HEK293 (cell line): ENCODE measurements around the gene LASP1.

Experiments used
- BCL11B ChIP-seq: fragments of 450-650 bp; formaldehyde crosslinking; IDR thresholded peaks from 2 replicates; pipeline ENCODE4 v1.5.1; 2016; ENCODE audit warnings: low read depth, missing biosample characterization, missing genetic modification characterization
- CTCF ChIP-seq: fragments of 450-650 bp; formaldehyde crosslinking; IDR thresholded peaks from 2 replicates; pipeline ENCODE4 v1.5.1; 2016; ENCODE audit warnings: missing biosample characterization, missing genetic modification characterization
- ELK4 ChIP-seq: IDR thresholded peaks from 2 replicates; pipeline ENCODE4 v1.6.1; 2011; ENCODE audit warnings: mild to moderate bottlenecking, low read depth, low read length, borderline replicate concordance
- KLF1 ChIP-seq: fragments of 450-650 bp; formaldehyde crosslinking; IDR thresholded peaks from 2 replicates; pipeline ENCODE4 v1.5.1; 2016; ENCODE audit warnings: missing biosample characterization, missing genetic modification characterization
- RBAK ChIP-seq: fragments of 450-650 bp; formaldehyde crosslinking; IDR thresholded peaks from 2 replicates; pipeline ENCODE4 v1.5.1; 2016; ENCODE audit warnings: missing biosample characterization, missing genetic modification characterization
- SALL2 ChIP-seq: fragments of 450-650 bp; formaldehyde crosslinking; IDR thresholded peaks from 2 replicates; pipeline ENCODE4 v1.5.0; 2017; ENCODE audit warnings: missing biosample characterization, mild to moderate bottlenecking, missing genetic modification characterization, borderline replicate concordance
- TRIM28 ChIP-seq: IDR thresholded peaks from 2 replicates; pipeline ENCODE4 v1.6.1; 2011; ENCODE audit warnings: low read length, control low read depth, borderline replicate concordance
- ZFP41 ChIP-seq: fragments of 450-650 bp; formaldehyde crosslinking; IDR thresholded peaks from 2 replicates; pipeline ENCODE4 v1.5.1; 2016; ENCODE audit warnings: missing biosample characterization, missing genetic modification characterization, borderline replicate concordance
- ZNF114 ChIP-seq: fragments of 450-650 bp; formaldehyde crosslinking; IDR thresholded peaks from 2 replicates; pipeline ENCODE4 v1.5.0; 2017; ENCODE audit warnings: missing biosample characterization, missing genetic modification characterization
- ZNF138 ChIP-seq: fragments of 450-650 bp; formaldehyde crosslinking; IDR thresholded peaks from 2 replicates; pipeline ENCODE4 v1.5.1; 2016; ENCODE audit warnings: missing biosample characterization, missing genetic modification characterization, borderline replicate concordance
- ZNF146 ChIP-seq: fragments of 450-650 bp; formaldehyde crosslinking; IDR thresholded peaks from 2 replicates; pipeline ENCODE4 v1.5.1; 2016; ENCODE audit warnings: missing biosample characterization, missing genetic modification characterization
- ZNF155 ChIP-seq: fragments of 450-650 bp; formaldehyde crosslinking; IDR thresholded peaks from 2 replicates; pipeline ENCODE4 v1.5.1; 2016; ENCODE audit warnings: missing biosample characterization, missing genetic modification characterization
- ZNF184 ChIP-seq: fragments of 450-650 bp; IDR thresholded peaks from 2 replicates; pipeline ENCODE4 v1.5.1; 2018; ENCODE audit warnings: missing biosample characterization, mild to moderate bottlenecking, missing genetic modification characterization
- ZNF202 ChIP-seq: fragments of 450-650 bp; formaldehyde crosslinking; IDR thresholded peaks from 2 replicates; pipeline ENCODE4 v1.5.1; 2016; ENCODE audit warnings: missing biosample characterization, missing genetic modification characterization, borderline replicate concordance
- ZNF211 ChIP-seq: fragments of 450-650 bp; formaldehyde crosslinking; IDR thresholded peaks from 2 replicates; pipeline ENCODE4 v1.5.1; 2016; ENCODE audit warnings: low read depth, missing biosample characterization, missing genetic modification characterization
- ZNF223 ChIP-seq: fragments of 450-650 bp; formaldehyde crosslinking; IDR thresholded peaks from 2 replicates; pipeline ENCODE4 v1.5.1; 2016; ENCODE audit warnings: missing biosample characterization, missing genetic modification characterization
- ZNF311 ChIP-seq: fragments of 450-650 bp; formaldehyde crosslinking; IDR thresholded peaks from 2 replicates; pipeline ENCODE4 v1.5.1; 2017; ENCODE audit warnings: missing biosample characterization, missing genetic modification characterization, borderline replicate concordance
- ZNF324 ChIP-seq: fragments of 450-650 bp; formaldehyde crosslinking; IDR thresholded peaks from 2 replicates; pipeline ENCODE4 v1.5.1; 2016; ENCODE audit warnings: missing biosample characterization, missing genetic modification characterization
- ZNF416 ChIP-seq: fragments of 450-650 bp; formaldehyde crosslinking; IDR thresholded peaks from 2 replicates; pipeline ENCODE4 v1.5.1; 2016; ENCODE audit warnings: missing biosample characterization, missing genetic modification characterization
- ZNF423 ChIP-seq: fragments of 450-650 bp; formaldehyde crosslinking; IDR thresholded peaks from 2 replicates; pipeline ENCODE4 v1.5.1; 2016; ENCODE audit warnings: missing biosample characterization, missing genetic modification characterization
- ZNF514 ChIP-seq: fragments of 450-650 bp; formaldehyde crosslinking; IDR thresholded peaks from 2 replicates; pipeline ENCODE4 v1.5.1; 2016; ENCODE audit warnings: missing biosample characterization, missing genetic modification characterization
- ZNF544 ChIP-seq: fragments of 450-650 bp; formaldehyde crosslinking; IDR thresholded peaks from 2 replicates; pipeline ENCODE4 v1.5.0; 2017; ENCODE audit warnings: missing biosample characterization, missing genetic modification characterization
- ZNF621 ChIP-seq: fragments of 450-650 bp; formaldehyde crosslinking; IDR thresholded peaks from 2 replicates; pipeline ENCODE4 v1.5.1; 2017; ENCODE audit warnings: missing biosample characterization, missing genetic modification characterization
- ZNF629 ChIP-seq: fragments of 450-650 bp; formaldehyde crosslinking; IDR thresholded peaks from 2 replicates; pipeline ENCODE4 v1.5.1; 2017; ENCODE audit warnings: missing biosample characterization, missing genetic modification characterization
- ZNF670 ChIP-seq: fragments of 450-650 bp; formaldehyde crosslinking; IDR thresholded peaks from 2 replicates; pipeline ENCODE4 v1.5.1; 2016; ENCODE audit warnings: missing biosample characterization, missing genetic modification characterization, low read depth
- ZNF677 ChIP-seq: fragments of 450-650 bp; IDR thresholded peaks from 2 replicates; pipeline ENCODE4 v1.5.0; 2018; ENCODE audit warnings: missing biosample characterization, mild to moderate bottlenecking, missing genetic modification characterization, moderate library complexity
- ZNF785 ChIP-seq: fragments of 450-650 bp; formaldehyde crosslinking; IDR thresholded peaks from 2 replicates; pipeline ENCODE4 v1.5.1; 2016; ENCODE audit warnings: missing biosample characterization, missing genetic modification characterization
- ZNF830 ChIP-seq: fragments of 450-650 bp; IDR thresholded peaks from 2 replicates; pipeline ENCODE4 v1.5.0; 2018; ENCODE audit warnings: missing biosample characterization, missing genetic modification characterization, low read depth, mild to moderate bottlenecking, moderate library complexity
- ZNF843 ChIP-seq: fragments of 450-650 bp; formaldehyde crosslinking; IDR thresholded peaks from 2 replicates; pipeline ENCODE4 v1.5.1; 2016; ENCODE audit warnings: missing biosample characterization, missing genetic modification characterization
- TF ChIP-seq, protein P1 (sequence below): fragments of 450-650 bp; formaldehyde crosslinking; IDR thresholded peaks from 2 replicates; pipeline ENCODE4 v1.5.0; 2017; ENCODE audit warnings: missing biosample characterization, missing genetic modification characterization, borderline replicate concordance
- TF ChIP-seq, protein P2 (sequence below): fragments of 450-650 bp; formaldehyde crosslinking; IDR thresholded peaks from 2 replicates; pipeline ENCODE4 v1.5.1; 2016; ENCODE audit warnings: missing biosample characterization, missing genetic modification characterization

The LASP1 gene

DNA sequence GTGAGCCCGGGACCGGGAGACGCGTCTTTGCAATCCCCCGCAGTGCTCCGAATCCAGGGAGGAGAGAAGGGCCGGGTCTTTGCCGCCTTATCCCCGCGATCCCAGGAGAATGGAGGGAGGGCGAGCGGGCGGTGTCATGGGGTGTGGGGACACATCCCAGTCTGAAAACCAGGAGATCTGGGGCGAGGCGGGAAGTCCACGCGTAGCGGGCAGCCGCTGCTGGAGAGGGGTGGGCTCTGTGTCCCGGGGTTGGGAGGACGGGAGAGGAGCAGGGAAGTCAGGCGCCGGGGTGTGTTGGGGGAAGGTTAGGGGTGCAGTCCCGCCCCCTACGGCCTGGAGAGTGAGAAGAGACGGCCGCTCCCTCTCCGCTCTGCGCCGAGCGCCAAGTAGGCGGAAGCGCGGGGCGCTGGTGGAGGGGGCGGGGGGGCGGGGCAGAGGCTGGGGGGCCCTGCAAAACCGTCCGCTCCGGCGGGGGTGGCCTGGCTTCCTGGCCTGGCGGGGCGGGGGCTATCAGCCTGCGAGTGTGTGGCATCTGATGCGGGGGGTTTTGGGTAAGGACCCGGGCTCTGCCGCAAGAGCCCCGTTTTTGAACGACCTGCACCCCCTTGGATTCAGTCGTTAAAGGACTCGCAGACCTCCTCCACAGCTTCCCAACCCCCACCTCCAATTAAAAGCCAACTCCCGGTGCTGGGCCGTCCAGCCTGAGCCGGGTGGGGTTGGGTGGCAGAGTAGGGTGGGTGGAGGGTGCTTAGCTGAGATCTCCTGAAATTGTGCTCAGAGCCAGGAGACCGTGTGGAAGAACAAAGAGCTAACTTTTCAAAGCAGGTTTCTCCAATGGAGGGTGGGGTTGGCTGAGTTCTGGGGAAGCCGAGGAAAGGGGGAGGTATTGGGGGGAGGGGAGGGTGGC, 654 bp downstream of the LASP1 start (continued):
- TF ChIP-seq CTCF (tag by site-specific recombination) (peak; percentile 15; the same call in 1 of the 2 replicates), KLF1 (tag by site-specific recombination) (peak; percentile 34; the same call in 1 of the 2 replicates), ZNF114 (no peak), ZNF677 (no peak), ZNF514 (no peak), ZNF670 (tag by site-specific recombination) (no peak), RBAK (tag by site-specific recombination) (no peak; the same call in 1 of the 2 replicates), SALL2 (tag by site-specific recombination) (no peak), ZNF785 (tag by site-specific recombination) (no peak), ZNF184 (tag by site-specific recombination) (no peak), ZNF423 (tag by site-specific recombination) (peak; percentile 77; the same call in 1 of the 2 replicates), ZNF416 (tag by site-specific recombination) (no peak), ZNF211 (tag by site-specific recombination) (no peak), ZNF223 (tag by site-specific recombination) (peak; percentile 94), ZNF311 (tag by site-specific recombination) (no peak), ELK4 (no peak), TRIM28 (no peak), BCL11B (tag by site-specific recombination) (0 out of 2 replicates have a peak, but pooled peaks have one; percentile 8), ZNF146 (no peak), ZNF629 (tag by site-specific recombination) (no peak; the same call in none of the 2 replicates), ZFP41 (tag by site-specific recombination) (no peak), ZNF155 (no peak), ZNF202 (tag by site-specific recombination) (no peak), ZNF544 (tag by site-specific recombination) (no peak), ZNF830 (tag by site-specific recombination) (no peak), ZNF324 (no peak), ZNF138 (tag by site-specific recombination) (no peak), ZNF621 (tag by site-specific recombination) (no peak), ZNF843 (no peak; the same call in 1 of the 2 replicates)
- TF ChIP-seq, protein P1, sequence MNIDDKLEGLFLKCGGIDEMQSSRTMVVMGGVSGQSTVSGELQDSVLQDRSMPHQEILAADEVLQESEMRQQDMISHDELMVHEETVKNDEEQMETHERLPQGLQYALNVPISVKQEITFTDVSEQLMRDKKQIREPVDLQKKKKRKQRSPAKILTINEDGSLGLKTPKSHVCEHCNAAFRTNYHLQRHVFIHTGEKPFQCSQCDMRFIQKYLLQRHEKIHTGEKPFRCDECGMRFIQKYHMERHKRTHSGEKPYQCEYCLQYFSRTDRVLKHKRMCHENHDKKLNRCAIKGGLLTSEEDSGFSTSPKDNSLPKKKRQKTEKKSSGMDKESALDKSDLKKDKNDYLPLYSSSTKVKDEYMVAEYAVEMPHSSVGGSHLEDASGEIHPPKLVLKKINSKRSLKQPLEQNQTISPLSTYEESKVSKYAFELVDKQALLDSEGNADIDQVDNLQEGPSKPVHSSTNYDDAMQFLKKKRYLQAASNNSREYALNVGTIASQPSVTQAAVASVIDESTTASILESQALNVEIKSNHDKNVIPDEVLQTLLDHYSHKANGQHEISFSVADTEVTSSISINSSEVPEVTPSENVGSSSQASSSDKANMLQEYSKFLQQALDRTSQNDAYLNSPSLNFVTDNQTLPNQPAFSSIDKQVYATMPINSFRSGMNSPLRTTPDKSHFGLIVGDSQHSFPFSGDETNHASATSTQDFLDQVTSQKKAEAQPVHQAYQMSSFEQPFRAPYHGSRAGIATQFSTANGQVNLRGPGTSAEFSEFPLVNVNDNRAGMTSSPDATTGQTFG, result no peak
- TF ChIP-seq, protein P2, sequence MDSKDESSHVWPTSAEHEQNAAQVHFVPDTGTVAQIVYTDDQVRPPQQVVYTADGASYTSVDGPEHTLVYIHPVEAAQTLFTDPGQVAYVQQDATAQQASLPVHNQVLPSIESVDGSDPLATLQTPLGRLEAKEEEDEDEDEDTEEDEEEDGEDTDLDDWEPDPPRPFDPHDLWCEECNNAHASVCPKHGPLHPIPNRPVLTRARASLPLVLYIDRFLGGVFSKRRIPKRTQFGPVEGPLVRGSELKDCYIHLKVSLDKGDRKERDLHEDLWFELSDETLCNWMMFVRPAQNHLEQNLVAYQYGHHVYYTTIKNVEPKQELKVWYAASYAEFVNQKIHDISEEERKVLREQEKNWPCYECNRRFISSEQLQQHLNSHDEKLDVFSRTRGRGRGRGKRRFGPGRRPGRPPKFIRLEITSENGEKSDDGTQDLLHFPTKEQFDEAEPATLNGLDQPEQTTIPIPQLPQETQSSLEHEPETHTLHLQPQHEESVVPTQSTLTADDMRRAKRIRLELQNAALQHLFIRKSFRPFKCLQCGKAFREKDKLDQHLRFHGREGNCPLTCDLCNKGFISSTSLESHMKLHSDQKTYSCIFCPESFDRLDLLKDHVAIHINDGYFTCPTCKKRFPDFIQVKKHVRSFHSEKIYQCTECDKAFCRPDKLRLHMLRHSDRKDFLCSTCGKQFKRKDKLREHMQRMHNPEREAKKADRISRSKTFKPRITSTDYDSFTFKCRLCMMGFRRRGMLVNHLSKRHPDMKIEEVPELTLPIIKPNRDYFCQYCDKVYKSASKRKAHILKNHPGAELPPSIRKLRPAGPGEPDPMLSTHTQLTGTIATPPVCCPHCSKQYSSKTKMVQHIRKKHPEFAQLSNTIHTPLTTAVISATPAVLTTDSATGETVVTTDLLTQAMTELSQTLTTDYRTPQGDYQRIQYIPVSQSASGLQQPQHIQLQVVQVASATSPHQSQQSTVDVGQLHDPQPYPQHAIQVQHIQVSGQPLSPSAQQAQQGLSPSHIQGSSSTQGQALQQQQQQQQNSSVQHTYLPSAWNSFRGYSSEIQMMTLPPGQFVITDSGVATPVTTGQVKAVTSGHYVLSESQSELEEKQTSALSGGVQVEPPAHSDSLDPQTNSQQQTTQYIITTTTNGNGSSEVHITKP, result peak; percentile 97
